Right ventricle myocardium superior (tissue), 1 donor: ENCODE results near the gene ZNG1B. TPM values are rescaled to one million over a fixed set of nuclear protein-coding genes. Genes with fewer than 3 reads are reported as not detected.
A peak's percentile ranks its signal among the peaks of the same experiment; 100 is the strongest.
"Not testable (repeated sequence)": the region's sequence is repeated elsewhere in the genome, so short reads cannot be mapped to it uniquely, and the experiment has no call there.

ENCODE experiments used
- ATAC-seq: fragments of 200-7000 bp; cut with Tn5 transposase; one replicate; pipeline ENCODE4 v1.9.1; 2020; ENCODE audit warnings: mild to moderate bottlenecking; ENCODE audit not compliant: poor library complexity
- DNase-seq: peaks from one replicate; pipeline ENCODE4 v3.0.0-alpha.2; 2020
- intact Hi-C: fragments of 100-400 bp; cut with DNase I; formaldehyde crosslinking; loops from one replicate; pipeline ENCODE4 v1.11.2; 2022
- total RNA-seq: library from RNA; stranded (reverse); fragmentation: NEBNext Ultra II Directional; extraction: Animal tissue kit (Norgen Biotek cat#: 25700); gene quantifications from one replicate; pipeline ENCODE4 v1.2.1, GENCODE V29; 2021
- donor health status: DM: no; HTN: yes; CAD: no; lungs with severe emphysema.

The ZNG1B gene
- total RNA-seq, 1 donor from 2014 or later: 38.4 TPM

DNA sequence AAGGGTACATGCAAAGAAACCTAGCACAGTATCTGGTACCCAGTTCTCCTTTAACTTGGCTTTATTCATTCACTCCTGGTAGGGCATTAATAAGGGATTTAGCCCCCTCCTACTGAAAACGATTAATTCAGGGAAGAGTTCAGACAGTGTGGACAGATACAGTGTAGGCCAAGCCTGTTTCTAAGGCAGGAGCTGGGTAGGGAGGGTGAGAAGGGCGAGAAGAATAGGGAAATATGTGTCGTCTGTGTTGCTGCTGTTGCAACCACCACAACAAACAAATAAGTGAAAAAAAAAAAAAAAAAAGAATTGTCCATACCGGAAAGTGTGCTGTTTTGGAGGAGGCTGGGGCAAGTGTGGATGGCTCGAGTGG is 103.3 kb downstream of the ZNG1B start:
- DNase-seq, intact Hi-C loops: not testable (repeated sequence)
- ATAC-seq: peak; percentile 49

DNA sequence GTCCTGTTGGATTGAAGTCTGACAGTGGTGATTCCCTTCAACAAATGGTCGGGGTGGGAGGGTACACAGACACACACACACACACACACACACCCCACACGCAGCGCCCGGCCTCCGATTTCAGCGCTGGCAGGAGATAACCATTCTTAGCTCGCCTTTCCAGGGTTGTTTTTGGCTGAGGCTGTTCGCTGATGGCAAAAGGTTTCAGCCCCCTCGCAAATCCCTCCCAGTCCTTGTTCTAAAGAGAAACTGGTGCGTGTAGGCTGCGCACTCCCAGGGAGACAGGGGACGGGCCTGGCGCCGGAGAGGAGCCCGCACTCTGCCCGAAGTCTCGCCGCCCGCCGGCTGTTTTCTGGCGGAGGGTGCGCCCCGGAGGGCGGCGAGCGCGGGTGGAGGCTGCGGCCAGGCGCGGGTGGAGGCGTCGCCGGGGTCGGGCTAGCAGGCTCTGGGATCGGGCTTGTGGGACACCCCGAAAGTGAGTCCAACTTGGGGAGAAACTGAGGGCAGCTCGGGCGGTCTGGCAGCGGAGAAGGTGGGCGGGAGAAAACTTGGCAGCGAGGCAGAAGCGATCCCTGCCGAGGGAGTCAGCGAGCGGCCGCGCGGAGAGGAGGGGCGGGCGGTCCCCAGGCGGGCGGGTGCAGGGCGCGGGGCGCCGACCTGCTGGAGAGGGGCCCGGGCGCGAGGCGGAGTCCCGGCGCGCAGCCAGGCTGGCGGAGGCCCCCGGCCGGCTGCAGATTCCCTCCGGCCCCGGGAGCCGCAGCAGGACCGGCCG is 103.9 kb downstream of the ZNG1B start:
- ATAC-seq (peak; percentile 83), DNase-seq (peak; percentile 70)
- intact Hi-C loops: not testable (repeated sequence)

DNA sequence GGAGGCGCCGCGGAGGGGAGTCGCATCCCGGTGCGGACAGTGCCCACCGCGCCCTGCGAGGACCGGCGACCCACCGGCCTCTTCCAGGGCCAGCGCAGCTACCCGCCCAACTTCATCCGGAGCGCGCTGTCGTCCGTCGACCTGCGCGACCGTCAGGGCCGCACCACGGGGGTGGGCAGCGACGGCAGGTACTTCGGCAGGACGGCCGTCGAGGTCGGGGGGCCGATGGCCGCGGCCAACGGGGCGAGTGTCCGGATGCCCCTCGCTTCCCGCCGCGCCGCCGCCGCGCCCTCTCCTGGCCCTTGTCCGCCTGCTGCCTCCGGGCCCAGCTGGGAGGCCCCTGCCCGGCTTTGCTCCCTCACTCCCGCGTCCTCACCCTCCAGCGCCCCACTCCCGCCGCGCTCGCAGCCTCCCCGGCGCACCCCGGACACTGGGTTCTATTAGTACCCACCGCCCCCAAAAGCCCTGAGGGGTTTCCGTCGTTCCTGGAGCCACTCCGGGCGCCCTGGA is 104.5 kb downstream of the ZNG1B start:
- DNase-seq (peak; percentile 36), ATAC-seq (peak; percentile 78)
- intact Hi-C loops: not testable (repeated sequence)

DNA sequence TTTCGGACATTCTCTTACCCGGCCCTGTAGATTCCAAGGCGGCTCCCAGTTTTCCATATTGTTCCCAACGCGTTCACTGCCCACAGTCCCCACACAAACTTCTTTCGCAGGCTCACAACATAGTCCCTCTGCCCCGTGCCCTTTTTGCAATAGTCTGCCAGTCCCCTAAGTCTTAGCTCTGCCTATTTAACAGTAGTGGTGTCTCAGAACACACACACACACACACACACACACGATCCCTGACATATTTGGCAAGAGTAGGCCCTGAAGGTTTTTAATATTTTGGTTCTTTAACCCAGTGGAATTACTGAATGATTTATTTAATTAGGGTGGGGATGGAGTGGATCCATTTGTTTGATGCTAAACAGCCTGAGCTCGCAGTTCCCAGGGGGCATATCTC is 105.0 kb downstream of the ZNG1B start:
- ATAC-seq: peak; percentile 19
- DNase-seq, intact Hi-C loops: not testable (repeated sequence)

Other genes starting within 250 kb of the ZNG1B start
- 0.35 TPM for gene PAX8, start 158.8 kb upstream of the ZNG1B start, total RNA-seq
- not detected for gene FOXD4L1, start 61.0 kb downstream of the ZNG1B start, total RNA-seq
- gene RABL2A, start 189.6 kb downstream of the ZNG1B start, total RNA-seq: 5.2 TPM